ENCODE data around the gene SPOCK1.

Gene SPOCK1

GRCh38 chr5:137440795-137441194 lies 58.3 kb downstream of the SPOCK1 start:
- no peak for DNase-seq (ENCODE audit: low read depth)

GRCh38 chr5:137439645-137440044 lies 59.5 kb downstream of the SPOCK1 start:
- no peak for DNase-seq (ENCODE audit: low read depth)

- no peak for DNase-seq (ENCODE audit: low read depth)
These were observed 60.2 kb downstream of the SPOCK1 start for GRCh38 chr5:137438932-137439331.

DNA sequence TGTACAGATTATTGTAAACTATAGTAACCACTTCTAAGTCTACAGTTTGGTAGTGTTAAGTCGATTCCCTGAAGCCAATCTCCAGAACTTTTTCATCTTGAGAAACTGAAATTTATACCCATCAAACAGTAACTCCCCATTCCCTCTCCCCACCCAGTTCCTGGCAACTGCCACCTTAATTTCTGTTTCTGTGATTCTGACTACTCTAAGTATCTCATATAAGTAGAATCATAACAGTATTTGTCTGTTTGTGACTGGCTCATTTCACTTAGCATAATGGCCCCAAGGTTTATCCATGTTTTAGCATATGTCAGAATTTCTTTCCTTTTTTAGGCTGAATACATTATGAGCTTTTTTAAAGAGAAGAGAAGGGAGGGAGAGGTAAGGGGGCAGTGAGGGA lies 61.4 kb downstream of the SPOCK1 start:
- DNase-seq (ENCODE audit: low read depth) = no peak

DNA sequence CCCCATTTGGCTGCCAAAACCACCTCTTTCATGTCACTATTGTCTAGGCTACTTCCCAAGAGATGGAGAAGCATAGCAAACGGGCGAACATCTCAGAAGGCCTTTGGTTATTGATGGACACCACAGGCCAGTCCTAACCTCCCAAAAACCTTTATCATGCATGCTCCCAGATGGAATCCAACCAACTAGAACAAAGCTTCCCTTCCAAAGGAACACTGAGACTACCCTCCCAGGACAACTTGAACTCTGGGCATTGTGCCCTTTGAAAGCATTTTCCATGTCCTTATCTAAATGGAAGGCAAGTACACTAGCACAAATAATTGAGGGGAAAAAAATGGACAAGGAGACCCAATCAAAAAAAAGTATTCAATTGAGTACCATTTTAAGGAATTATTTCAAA lies 65.6 kb downstream of the SPOCK1 start:
- DNase-seq (ENCODE audit: low read depth) = no peak

GRCh38 chr5:137432376-137432775 lies 66.8 kb downstream of the SPOCK1 start:
- no peak for DNase-seq (ENCODE audit: low read depth)

GRCh38 chr5:137431051-137431450 lies 68.1 kb downstream of the SPOCK1 start:
- DNase-seq (ENCODE audit: low read depth) = no peak

GRCh38 chr5:137415231-137415681 lies 83.9 kb downstream of the SPOCK1 start:
- DNase-seq (ENCODE audit: low read depth) = no peak

GRCh38 chr5:137414112-137414755 lies 84.9 kb downstream of the SPOCK1 start:
- DNase-seq (ENCODE audit: low read depth) = no peak

DNA sequence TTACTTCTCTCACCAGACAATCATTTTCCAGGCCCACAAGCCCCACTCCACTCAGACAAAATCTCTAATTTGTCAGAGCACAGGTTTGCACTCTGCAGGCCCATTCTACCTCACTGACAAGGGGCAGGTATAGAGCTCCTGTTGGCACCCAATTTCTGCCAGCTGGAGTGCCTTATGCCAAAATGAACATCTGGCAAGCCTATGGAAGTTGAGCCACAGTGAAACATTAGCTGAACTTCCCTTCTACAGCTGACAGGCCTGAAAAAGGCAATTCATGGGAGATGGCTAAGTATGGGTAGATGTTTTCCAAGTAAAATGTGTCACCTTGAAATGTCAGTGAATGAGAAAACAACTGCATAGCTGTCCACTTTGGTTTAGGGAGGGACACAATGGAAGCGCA lies 87.0 kb downstream of the SPOCK1 start:
- no peak for DNase-seq (ENCODE audit: low read depth)

- DNase-seq (ENCODE audit: low read depth) = no peak
These were observed 88.7 kb downstream of the SPOCK1 start for GRCh38 chr5:137410234-137411010.

- DNase-seq (ENCODE audit: low read depth) = no peak
These were observed 89.4 kb downstream of the SPOCK1 start for GRCh38 chr5:137409736-137410135.

GRCh38 chr5:137407090-137407489 lies 92.0 kb downstream of the SPOCK1 start:
- no peak for DNase-seq (ENCODE audit: low read depth)

DNA sequence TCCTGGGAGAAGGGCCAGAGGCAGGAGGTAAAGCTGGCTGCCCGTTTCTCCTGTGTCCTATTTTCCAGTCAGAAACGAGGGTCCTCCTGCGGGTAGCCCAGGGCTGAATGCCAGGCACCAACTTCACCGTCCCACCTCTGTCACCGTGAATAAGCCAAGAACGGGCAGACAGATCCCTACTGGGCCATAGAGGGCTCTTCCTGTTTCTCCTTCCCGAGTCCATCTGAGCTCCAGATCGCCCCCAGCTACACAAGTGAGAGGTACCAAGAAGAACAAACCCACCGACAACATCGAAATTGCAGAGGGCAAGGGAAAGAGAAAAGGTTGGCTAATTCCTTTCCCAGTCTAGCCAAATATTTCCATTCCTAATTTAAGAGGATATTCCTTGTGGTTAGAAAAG lies 93.7 kb downstream of the SPOCK1 start:
- no peak for DNase-seq (ENCODE audit: low read depth)

GRCh38 chr5:137403869-137404268 lies 95.3 kb downstream of the SPOCK1 start:
- no peak for DNase-seq (ENCODE audit: low read depth)

- DNase-seq (ENCODE audit: low read depth) = no peak
These were observed 96.5 kb downstream of the SPOCK1 start for GRCh38 chr5:137402436-137403187.

DNA sequence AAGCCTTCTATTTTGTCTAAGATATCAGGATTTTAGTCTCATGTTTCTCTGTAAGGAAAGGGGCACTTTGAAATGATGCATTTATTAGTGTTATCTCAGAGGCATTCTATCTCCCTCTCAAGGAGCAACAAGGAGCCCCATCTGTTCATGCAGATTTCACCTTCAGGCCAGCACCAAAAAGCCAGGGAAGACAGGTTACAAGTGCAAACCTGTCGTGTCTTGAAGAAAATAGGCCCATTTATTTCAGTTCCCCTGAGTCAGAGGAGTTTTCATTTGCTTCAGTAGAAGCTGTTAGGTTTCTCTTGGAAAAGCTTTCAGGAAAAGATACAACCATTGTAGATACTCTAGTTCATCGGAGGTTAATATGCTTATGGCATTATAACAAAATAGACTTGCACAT lies 97.2 kb downstream of the SPOCK1 start:
- DNase-seq (ENCODE audit: low read depth) = no peak

- no peak for DNase-seq (ENCODE audit: low read depth)
These were observed 98.6 kb downstream of the SPOCK1 start for GRCh38 chr5:137400571-137400970.

DNA sequence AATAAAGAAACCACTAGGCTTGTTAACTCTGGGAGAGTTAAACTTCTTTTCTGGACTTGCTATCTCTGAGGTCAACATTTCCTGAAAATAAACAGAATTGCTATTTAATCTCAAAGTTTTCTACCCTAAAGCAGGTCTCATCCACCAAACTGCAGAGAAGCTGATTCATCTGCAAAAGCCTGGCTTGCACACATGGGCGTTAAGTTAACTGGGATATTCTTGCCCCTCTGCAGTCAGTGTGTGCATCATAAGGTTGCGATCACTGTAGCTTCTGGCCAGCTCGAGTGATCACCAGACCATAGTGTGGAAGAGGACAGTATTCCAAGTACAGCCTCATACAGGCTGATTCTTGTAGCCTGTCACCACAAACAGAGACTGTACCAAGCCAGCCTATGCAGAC lies 99.2 kb downstream of the SPOCK1 start:
- no peak for DNase-seq (ENCODE audit: low read depth)

GRCh38 chr5:137398751-137399150 lies 100.4 kb downstream of the SPOCK1 start:
- DNase-seq (ENCODE audit: low read depth) = no peak

GRCh38 chr5:137398154-137398553 lies 101.0 kb downstream of the SPOCK1 start:
- no peak for DNase-seq (ENCODE audit: low read depth)

DNA sequence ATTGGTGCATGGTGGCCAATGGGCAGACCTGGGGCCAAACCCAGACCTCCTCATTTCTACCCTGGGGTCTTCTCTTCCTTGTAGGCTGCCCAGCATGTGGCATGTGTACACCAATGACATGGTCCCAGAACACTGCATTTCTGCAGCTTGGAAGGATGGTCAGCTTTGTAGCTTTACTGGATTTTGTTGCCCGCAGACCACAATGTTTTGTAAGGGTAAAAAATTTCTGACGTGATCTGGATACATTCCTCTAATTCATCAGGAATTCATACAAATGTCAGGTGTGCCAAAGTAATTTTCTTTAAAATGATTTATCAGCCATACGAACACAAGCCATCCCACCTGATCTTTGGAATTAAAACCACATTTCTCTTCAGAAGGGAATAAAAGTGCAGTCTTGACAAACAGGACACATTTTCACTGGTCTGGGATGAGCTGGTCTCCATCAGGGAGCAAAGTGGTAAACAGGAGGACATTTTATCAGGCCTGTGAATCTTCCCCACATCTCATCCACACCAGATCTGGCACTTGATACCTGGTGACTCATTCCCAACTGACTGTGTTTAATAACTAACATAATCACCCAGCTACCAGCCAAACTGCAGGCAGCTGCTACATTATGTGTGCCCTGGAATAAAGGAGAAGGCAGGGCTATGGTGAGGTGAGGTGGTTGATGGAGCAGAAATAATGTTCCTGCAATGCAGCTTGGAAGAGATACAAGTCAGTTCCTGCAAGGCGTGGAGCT lies 103.9 kb downstream of the SPOCK1 start:
- DNase-seq (ENCODE audit: low read depth) = no peak

All from stimulated activated CD8-positive, alpha-beta memory T cell treated with anti-CD3 and anti-CD28 coated beads, Interleukin-12 subunit alpha, Interleukin-12 subunit beta, amount 100 ng/mL, for 1 hour (primary cell).